CD4-positive, alpha-beta T cell treated with Interleukin-17A for 4 hours (primary cell): ENCODE results near the gene SLC2A8.

Experiments used
- DNase-seq: peaks from one replicate; pipeline ENCODE4 v3.0.0-alpha.2; 2020; ENCODE audit warnings: mixed read lengths

SLC2A8 gene

DNA sequence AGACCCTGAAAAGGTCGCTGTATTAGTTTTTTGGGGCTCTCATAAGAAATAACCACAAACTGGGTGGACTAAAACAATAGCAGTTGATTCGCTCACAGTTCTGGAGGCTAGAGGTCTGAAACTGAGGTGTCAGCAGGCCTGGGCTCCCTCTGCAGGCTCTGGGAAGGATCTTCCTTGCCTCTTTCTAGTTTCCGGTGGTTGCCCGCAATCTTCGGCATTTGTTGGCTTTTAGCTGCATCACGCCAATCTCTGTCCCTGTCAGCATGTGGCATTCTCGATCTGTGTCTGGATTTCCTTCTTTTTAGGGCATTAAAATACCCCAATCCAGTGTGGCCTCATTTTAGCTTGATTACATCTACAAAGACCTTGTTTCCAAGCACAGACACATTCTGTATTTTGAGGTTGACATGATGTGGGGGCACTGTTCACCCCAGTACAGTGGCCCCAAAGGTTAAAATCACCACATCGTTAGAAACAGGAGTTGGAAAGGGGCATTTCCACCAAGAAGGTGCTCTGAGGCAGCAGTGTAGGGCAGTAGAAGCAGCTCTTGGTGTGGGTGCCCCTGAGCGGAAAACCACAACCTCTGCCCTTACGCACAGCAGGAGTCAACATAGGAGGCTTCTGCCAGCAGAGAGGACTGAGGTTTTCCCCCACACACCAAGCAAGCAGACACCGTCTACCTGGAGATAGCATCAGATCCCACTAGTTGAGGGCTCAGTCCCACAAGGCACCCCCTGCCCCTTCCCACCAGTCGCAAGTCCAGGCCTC, 40.7 kb downstream of the SLC2A8 start:
- peak; percentile 41 for DNase-seq

DNA sequence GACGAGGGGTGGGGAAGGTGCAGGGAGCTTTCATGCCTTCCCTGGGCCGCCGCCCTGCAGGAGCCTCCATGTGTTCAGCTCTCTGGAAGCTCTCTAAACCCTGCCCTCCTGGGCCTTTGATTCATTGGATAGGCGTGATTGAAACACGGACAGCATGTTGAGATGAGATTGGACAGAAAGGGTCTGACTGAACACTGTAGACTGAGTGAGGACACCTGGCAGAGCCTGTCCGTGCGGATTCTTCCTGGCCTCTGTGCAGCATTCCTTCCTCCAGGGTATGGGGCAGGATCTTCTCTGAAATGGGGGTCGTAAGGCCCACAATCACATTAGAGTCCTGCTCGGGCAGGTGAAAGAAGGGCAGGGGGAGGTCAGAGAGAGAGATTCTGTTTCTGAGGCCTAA, 41.4 kb downstream of the SLC2A8 start:
- DNase-seq = no peak

DNA sequence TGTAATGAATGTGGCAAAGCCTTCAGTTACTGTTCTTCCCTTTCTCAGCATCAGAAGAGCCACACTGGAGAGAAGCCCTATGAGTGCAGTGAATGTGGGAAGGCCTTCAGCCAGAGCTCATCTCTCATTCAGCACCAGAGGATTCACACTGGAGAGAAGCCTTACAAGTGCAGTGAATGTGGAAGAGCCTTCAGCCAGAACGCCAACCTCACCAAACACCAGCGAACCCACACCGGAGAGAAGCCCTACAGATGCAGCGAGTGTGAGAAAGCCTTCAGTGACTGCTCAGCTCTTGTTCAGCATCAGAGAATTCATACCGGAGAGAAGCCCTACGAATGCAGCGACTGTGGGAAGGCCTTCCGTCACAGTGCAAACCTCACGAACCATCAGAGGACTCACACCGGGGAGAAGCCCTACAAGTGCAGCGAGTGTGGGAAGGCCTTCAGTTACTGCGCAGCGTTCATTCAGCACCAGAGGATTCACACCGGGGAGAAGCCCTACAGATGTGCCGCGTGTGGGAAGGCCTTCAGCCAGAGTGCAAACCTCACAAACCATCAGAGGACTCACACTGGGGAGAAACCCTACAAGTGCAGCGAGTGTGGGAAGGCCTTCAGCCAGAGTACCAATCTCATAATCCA, 47.4 kb downstream of the SLC2A8 start:
- DNase-seq = no peak

DNA sequence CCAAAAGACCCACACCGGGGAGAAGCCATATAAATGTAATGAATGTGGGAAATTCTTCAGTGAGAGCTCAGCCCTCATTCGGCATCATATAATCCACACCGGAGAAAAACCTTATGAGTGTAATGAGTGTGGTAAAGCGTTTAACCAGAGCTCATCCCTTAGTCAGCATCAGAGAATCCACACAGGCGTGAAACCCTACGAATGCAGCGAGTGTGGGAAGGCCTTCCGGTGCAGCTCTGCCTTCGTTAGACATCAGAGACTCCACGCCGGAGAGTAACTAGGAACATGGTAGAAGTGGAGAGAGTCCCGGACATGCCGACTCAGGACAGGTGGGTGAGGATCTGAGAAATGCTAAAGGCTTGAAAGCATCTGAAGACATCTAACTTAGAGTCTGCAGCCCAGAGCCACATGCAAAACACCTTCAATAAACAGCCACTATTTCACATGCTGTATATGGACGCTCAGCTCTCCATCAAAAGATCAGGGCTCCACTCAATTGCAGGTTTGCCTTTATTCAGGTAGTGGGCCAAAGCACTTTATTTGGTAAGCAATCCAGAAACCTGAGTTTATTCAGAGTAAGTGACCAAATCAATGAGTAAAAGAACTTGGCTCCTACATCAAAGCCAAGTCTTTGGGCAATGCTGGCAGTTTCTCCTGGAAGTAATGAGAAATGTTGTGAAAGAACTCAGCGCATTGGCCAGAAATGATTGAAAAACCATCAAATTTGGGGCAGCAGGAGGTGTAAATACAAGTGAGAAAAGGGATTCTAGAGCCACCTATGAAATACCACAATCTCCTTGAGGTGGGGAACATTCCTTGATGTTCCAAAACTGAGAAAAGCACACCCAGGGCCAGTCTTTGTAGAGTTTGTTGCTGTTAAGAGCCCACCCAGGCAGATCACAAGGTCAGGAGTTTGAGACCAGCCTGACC, 48.2 kb downstream of the SLC2A8 start:
- no peak for DNase-seq

DNA sequence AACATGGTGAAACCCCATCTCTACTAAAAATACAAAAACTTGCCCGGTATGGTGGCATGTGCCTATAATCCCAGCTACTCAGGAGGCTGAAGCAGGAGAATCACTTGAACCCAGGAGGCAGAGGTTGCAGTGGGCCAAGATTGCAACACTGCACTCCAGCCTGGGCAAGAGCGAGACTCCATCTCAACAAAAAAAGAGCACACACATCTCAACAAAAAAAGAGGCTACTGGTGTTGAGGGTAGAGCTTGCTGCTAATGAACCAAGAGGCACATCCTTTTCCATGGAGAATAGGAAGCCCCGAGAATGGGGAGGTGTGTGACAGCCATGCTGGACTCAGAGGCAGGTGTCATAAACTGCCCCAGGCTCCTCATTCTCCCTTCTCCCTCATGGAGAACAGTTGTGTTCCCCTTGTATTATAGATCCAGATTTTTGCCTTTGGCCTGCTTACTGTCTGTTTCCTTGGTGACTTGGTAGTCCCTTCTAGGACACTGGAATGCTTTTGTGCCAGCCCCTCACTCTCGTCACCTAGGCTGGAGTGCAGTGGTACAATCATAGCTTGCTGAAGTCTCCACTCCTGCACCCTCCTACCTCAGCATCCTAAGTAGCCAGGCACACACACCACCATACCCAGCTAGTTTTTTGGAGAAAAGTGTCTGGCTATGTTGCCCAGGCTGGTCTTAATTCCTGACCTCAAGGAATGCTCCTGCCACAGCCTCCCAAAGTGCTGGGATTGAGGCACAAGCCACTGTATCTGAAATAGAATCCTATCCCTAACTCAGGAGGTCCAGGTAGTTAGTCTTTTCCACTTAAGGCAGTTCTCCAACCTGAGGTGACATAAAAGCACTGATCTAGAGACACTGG, 49.1 kb downstream of the SLC2A8 start:
- no peak for DNase-seq

DNA sequence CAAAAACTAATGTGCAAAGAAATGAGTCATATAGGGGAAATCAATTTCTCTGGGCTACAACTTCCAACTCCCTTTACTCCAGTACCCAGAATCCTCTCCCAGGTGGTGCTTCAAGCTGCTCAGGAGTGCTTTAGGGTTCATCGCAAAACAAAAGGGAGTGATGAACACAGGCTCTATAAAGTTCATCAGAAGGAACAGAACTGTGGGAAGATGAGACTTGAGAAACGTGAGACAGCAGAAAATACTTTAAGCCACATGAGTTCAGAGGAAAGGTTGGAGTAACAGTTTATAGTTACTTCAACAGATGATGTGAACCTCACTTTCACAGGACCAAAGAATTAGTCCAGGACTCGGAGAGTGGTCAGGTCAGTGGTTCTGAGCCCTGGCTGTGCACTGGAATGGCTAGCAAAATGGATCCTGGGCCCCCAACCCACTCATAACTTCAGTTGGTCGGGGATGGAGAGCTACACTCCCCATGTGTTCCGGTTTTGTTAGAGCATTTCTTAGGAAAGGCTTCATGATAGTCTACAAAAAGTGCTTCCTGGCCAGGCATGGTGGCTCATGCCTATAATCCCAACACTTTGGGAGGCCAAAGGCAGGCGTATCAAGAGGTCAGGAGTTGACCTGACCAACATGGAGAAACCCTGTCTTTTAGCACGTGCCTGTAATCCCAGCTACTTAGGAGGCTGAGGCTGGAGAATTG, 49.9 kb downstream of the SLC2A8 start:
- DNase-seq = no peak

DNA sequence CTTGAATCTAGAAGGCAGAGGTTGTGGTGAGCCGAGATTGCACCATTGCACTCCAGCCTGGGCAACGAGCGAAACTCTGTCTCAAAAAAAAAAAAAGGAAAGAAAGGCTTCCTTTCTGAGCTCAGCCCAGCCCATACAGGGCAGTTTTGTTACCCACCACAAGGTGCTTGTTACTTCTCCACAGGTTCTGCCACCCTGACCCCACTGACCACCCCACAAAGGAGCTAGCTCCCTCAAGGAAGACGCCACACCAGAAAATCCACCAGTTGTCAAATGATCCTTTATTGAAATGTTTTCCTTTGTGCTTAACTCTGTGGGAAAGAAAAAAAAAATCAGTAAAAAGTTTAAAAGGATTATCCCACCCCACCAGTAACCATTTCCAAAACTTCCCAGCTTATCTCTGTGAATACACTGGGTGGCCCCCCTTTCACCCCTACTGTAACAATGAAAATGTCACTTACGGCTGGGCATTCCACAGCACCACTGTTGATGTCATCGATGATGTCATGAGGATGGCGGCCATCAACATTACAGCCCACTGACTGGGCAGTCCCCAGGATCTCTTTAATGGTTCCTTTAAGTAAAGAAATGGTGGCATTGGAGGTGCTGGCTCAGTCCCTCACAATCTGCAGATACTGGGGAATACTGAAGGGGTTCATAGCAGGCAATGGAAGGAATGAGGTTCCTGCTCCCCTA, 50.6 kb downstream of the SLC2A8 start:
- DNase-seq = no peak

DNA sequence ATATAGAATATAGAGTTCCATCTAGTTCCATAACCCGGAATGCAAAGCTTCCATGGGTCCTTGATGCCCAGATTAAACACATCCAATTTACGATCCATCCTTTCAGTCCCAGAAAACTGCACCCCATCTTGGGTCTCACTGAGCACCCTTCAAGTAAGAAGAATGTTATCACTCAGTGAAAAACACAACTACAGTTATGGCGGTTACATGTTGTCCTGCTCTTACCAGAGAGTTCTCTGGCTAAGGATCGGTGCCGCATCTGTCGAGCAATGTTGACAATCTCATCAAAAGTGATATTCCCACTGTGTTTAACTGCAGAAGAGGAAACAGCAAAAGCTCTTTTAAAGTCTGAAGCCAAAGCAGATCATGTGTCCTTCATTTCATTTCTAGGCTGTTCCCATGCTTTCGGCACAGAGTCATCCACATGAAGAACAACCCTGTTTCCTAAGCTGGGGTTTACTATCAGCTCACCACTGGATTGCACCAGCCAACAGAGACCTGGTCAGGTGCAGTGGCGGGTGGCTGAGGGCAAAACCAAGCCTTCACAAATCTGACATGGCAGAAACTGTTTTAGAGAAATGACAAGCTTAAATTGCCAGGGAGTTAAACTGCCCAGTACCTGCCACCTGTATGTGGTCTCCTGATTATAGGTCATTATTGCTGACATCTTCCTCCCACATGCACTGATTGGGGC, 51.3 kb downstream of the SLC2A8 start:
- no peak for DNase-seq

DNA sequence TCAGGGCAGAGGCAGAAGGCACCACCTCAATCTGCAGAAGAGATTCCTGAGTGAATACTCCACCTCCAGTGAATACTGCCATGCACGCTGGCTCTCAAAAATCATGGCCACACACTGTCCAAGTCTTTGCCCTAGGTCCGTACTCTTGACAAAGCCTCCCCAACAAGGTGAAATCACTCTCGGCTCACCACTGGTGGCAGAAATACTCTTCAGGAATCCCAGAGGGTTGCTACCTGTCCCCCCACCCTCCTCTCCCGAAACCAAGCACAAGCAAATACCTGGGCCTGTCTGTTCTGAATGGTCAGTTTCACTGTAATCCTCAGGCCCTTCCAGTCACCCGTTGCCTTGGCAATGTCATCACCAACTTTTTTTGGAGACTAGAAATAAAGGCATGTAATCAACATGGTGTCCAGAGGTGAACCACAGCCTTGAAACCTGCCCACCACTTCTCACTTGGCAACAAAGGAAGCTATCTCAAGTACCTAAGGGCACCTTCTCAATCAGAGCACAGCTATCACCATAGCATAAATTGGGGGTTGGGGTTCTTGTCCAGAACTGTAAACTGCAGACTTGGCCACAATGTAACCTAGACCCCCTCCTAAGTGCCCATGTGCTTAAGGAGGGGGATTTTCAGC, 52.5 kb downstream of the SLC2A8 start:
- DNase-seq = no peak

DNA sequence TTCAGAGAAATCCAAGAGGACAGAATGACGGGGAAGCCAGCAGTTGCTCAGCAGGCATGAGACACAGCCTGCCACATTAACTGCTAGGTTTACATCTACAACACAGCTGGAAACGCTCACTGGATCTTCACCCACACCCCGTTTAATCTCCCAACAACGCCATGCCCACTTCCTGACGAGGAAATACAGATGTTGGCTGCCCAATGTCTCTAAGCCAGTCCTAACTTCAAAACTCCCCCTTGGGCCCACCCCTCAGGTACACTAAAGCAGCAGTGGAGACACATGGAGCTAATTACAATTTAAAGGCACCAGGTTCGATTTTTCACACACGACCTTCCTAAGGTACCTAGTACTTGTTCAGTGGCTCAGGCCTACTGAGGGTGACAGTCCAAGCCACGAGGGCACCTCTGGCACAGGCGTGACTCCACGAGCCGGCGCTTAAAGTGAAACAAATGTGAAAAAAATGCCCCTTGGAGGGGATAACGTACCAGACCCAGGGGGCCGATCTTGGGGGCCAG, 53.3 kb downstream of the SLC2A8 start:
- DNase-seq = no peak

DNA sequence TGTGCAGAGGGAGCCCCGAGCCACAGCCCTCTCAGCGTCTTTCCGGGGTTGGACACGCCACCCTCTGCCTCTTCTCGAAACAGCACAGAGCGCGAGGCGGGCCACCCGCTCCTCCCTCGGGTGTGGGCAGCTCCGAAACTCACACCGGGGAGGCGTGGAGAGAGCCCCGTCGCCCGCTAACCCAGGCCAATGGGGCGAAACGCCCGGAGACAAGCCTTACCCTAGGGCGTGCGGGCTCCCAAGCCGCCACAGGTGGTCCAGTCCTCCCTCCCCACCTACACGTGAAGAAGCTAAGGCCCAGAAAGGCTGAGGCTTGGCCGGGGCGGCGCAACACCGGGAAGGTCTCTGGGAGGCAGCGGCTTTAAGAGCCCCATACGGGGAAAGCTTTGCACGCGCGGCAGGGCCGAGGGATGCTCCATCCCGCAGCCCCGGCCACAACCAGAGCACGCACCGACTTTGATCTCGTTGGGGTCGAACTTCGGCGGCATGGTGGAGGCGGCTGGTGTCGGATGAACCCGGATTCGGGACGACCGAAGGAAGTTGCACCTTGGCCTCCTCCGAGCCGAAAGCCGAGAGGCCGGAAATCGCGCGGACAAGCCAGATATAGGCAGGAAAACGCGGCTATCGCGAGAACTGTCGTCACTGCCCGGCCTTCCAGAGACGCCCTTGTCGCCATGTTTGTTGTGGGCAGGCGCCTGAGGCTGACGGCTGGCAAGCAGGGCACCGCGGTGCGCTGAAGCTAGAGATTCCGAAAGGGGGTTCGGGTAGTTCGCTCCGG, 54.0 kb downstream of the SLC2A8 start, which contains the start of the genes LRSAM1 and RPL12:
Gene LRSAM1 (plus strand): TSS at position 681 of the 778 bp plus-strand sequence. CDS start 3,018 bp downstream, outside the sequence.
Gene RPL12 (minus strand): TSS at position 577 of the 778 bp plus-strand sequence. CDS start 89 bp downstream, at position 488.
- peak; percentile 99 for DNase-seq

DNA sequence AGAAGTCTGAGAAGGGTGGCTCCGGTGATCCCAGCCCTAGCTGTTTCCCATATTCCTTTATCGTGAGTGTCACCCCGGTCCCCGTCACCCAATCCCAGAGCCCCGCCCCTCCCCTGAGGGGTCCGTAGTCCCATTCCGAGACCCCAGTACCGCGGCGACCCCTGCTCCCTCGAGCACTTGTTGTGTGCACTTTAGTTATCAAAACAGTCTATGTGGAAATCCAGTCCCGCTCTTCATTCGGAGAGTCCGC, 54.6 kb downstream of the SLC2A8 start:
- DNase-seq = no peak

DNA sequence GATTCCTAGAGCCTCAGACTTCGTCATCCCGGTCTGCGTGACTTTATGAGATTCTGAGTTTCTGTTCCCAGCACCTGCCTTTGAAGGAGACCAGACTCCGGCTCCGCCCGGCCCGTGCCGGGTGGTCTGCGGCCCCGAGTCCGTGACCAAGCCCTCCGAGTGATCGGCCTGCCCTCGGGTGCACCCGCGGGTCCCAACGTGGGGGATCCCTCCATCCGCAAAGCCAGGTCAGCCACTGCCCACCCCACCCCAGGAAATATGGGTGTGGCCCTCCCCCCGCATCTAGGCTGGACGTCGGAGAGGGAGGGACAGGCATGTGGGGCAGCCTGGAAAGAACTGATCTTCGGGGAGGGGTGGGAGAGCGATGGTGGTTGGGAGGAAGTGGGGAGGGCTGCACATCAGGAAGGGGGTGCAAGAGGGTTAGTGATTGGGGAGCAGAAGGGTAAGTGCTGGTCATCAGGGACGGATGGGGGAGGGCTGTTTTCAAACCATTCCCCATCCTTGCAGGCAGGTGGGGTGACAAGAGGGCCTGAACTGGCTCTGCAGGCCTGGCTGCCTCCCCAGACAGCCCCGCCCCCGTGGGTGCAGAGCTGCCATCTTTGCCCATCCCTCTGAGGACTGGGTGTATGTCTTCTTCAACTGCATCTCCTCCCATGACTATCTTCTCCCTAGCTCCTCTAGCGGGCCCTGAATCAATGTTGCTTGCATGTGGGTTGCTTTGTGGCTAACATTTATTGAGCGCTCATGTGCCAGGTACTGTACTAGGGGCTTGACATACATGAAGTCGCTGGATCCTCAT, 55.1 kb downstream of the SLC2A8 start:
- peak; percentile 43 for DNase-seq

DNA sequence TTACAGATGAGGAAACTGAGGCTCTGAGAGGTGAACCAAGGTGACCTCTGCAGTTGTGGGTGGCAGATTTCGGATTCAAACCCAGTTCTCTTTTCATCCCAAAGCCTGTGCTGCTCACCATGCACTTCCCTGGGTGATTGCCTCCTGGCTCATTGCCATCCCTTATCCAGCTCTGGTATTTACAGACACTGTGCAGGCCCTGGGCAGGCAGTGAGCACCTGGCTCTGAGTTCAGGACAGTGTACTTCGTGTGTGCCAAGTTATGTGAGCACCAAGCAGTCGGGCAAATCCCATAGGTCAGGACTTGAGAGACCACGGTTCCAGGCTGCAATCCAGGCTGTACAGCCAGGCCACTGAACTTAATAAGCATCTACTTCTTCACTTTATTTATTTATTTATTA, 55.7 kb downstream of the SLC2A8 start:
- DNase-seq = no peak

DNA sequence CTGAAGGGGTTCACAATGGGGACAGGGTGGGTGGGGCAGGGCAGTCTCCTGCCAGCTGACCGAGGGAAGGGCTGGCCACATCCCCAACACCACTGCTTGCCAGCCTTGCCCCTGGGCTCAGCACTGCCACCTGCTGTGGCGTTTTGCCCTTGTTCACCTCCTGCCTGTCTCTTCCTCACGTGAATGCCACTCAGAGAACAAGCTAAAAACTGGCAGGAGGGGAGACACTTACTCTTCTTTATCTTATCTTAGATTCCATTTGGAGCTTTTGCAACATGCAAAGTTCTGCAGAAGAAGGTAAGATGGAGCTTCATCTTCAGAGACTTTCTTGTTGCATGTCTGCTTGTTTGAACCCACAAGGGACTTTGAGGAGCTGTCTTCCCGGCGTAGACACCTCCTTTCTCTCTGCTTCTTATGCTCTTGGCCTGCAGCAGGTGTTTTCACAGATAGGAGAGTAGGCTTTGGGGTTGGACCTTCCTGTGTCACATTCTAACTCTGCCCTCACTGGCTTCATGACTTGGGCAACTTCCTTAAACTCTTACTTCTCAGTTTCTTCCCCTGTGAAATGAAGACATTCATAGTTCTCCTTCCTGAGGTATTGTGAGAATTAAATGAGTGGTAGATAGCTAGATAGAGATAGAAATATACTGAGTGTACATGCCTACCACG, 58.5 kb downstream of the SLC2A8 start:
- peak; percentile 40 for DNase-seq

DNA sequence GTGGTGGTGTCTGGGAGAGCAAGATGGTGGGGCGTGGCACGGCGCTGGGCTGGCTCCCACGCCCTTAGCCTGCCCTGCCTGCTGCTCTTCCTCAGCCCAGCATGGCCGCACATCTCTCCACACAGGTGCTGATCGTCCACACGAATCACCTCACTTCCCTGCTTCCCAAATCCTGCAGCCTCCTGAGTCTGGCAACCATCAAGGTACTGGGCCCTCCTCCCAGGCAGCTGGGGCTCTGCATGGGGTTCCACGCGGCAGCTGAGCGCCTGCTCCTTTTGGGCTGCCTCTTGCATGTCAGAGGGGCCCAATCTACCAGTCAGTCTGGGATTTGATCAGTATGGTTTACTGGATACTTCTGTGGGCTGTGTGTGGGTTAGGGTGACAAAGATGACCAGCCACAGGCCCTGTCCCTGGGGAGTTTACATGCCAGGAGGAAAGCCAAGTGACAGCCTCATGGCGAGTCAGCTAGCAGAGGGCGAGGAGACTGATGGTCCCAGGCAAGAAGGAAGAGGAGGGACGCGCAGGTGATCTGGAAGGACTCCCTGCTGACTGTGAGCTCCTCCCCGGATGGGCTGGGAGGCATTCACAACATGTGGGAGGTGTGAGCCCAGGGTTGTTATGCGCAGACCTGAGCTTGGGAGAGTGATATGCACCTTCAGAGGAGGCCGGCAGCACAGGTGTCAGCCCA, 60.4 kb downstream of the SLC2A8 start:
- no peak for DNase-seq
